Endothelial cell of umbilical vein (primary cell): Measurements from ENCODE around the gene TRABD2A. TPM values are rescaled to one million over a fixed set of nuclear protein-coding genes. Genes with fewer than 3 reads are reported as not detected.

Experiments used
- BruUV-seq: library from RNA; stranded (reverse); fragments of 400-500 nt; replicated peaks from 2 replicates; lab custom pipeline; 2021; lab: Mats Ljungman, UMichigan
- CTCF ChIA-PET: fragments of 300-600, 350-600 bp; sonication (Branson Sonifier 250); formaldehyde crosslinking; loops from one replicate; lab custom pipeline; 2021; ENCODE audit warnings: antibody characterized with exemption, inconsistent platforms; lab: Charles Lee
- POLR2A ChIA-PET: fragments of 300-600, 350-600 bp; sonication (Branson Sonifier 250); formaldehyde crosslinking; loops from one replicate; lab custom pipeline; 2021; ENCODE audit warnings: antibody characterized with exemption, inconsistent platforms; lab: Charles Lee
- DNase-seq: peaks from one replicate; pipeline ENCODE4 v3.0.0-alpha.2; 2011; ENCODE audit warnings: low read depth, low spot score
- FAIRE-seq: peaks from 2 replicates; lab custom pipeline; 2011; peaks lifted over from hg19 to GRCh38; lab: Jason Lieb, UNC
- H2AFZ ChIP-seq: 2 replicates; pipeline ENCODE4 v1.6.0; 2012; ENCODE audit warnings: low read depth, low read length, control low read depth, inconsistent platforms
- H3K27ac ChIP-seq: 2 replicates; pipeline ENCODE4 v1.5.1; 2011; ENCODE audit warnings: low read depth, mild to moderate bottlenecking, control low read depth, low read length, moderate library complexity; ENCODE audit not compliant: insufficient read depth
- H3K27me3 ChIP-seq, 2 experiments: 2 replicates each; pipeline versions ENCODE4 v1.6.0 to v1.6.1; 2011; ENCODE audit warnings: low read length in 2 of 2, mixed read lengths in 1 of 2; ENCODE audit not compliant: control insufficient read depth in 2 of 2, insufficient read depth in 2 of 2
- H3K36me3 ChIP-seq, 2 experiments: 2 replicates in 1 of 2; 3 replicates in 1 of 2; pipeline ENCODE4 v1.5.1; 2011; ENCODE audit warnings: low read length in 2 of 2, mild to moderate bottlenecking in 1 of 2, moderate library complexity in 1 of 2; ENCODE audit not compliant: control insufficient read depth in 2 of 2, insufficient read depth in 2 of 2; ENCODE audit errors: extremely low read depth in 1 of 2
- H3K4me1 ChIP-seq: 3 replicates; pipeline ENCODE4 v1.5.1; 2011; ENCODE audit warnings: mild to moderate bottlenecking, low read length; ENCODE audit not compliant: control insufficient read depth, insufficient read depth; ENCODE audit errors: extremely low read depth
- H3K4me2 ChIP-seq: 2 replicates; pipeline ENCODE4 v1.6.1; 2011; ENCODE audit warnings: low read length, control low read depth, mixed read lengths; ENCODE audit not compliant: insufficient read depth
- H3K4me3 ChIP-seq, 3 experiments: fragments of 200-600 bp in 1 of 3; sonication (generic), shearing (Covaris generic) in 1 of 3; replicated peaks in 1 of 3; 2 replicates each; pipeline ENCODE4 v1.5.1; 2011 to 2016; ENCODE audit warnings: control low read depth in 3 of 3, low read length in 3 of 3, mild to moderate bottlenecking in 2 of 3, inconsistent platforms in 1 of 3, low read depth in 1 of 3, moderate library complexity in 1 of 3; ENCODE audit not compliant: insufficient read depth in 1 of 3
- H3K79me2 ChIP-seq: 2 replicates; pipeline ENCODE4 v1.6.0; 2012; ENCODE audit warnings: low read length, inconsistent platforms; ENCODE audit not compliant: control insufficient read depth, insufficient read depth
- H3K9ac ChIP-seq: replicated peaks from 2 replicates; pipeline ENCODE3; 2011; ENCODE audit warnings: low read length, control low read depth; ENCODE audit not compliant: insufficient read depth; ENCODE audit errors: extremely low read depth
- H3K9me1 ChIP-seq: replicated peaks from 3 replicates; pipeline ENCODE4 v1.6.0; 2011; ENCODE audit warnings: mild to moderate bottlenecking, low read length; ENCODE audit not compliant: control insufficient read depth, insufficient read depth; ENCODE audit errors: extremely low read depth
- H3K9me3 ChIP-seq: replicated peaks from 2 replicates; pipeline ENCODE4 v1.5.1; 2012; ENCODE audit warnings: low read length, inconsistent platforms; ENCODE audit not compliant: control insufficient read depth, insufficient read depth
- H4K20me1 ChIP-seq: replicated peaks from 2 replicates; pipeline ENCODE3; 2011; ENCODE audit warnings: mild to moderate bottlenecking, low read length; ENCODE audit not compliant: control insufficient read depth, insufficient read depth; ENCODE audit errors: extremely low read depth
- CTCF ChIP-seq, 2 donors: IDR thresholded peaks; 1 replicate in 1 of 2; 2 replicates in 1 of 2; pipeline ENCODE4 v1.5.1; 2011; ENCODE audit warnings: low read length in 2 of 2, mild to moderate bottlenecking in 2 of 2, moderate library complexity in 2 of 2, control low read depth in 1 of 2, inconsistent platforms in 1 of 2, low read depth in 1 of 2; ENCODE audit not compliant: insufficient read depth in 1 of 2; ENCODE audit errors: extremely low read depth in 1 of 2
- EZH2 ChIP-seq: IDR thresholded peaks from 2 replicates; pipeline ENCODE4 v1.6.1; 2012; ENCODE audit warnings: borderline replicate concordance, low read depth, mild to moderate bottlenecking, moderate library complexity, low read length, inconsistent platforms; ENCODE audit not compliant: severe bottlenecking
- GATA2 ChIP-seq: IDR thresholded peaks from 2 replicates; pipeline ENCODE4 v1.7.0; 2011; ENCODE audit warnings: low read depth, mild to moderate bottlenecking, moderate library complexity, mixed read lengths, low read length; ENCODE audit not compliant: insufficient read length, insufficient read depth
- JUN ChIP-seq: IDR thresholded peaks from 2 replicates; pipeline ENCODE4 v1.6.1; 2011; ENCODE audit warnings: borderline replicate concordance, low read depth; ENCODE audit not compliant: insufficient read length, insufficient read depth
- MAX ChIP-seq: IDR thresholded peaks from 2 replicates; pipeline ENCODE4 v1.6.1; 2011; ENCODE audit not compliant: insufficient read depth, insufficient read length
- MYC ChIP-seq: IDR thresholded peaks from one replicate; pipeline ENCODE4 v1.6.1; 2011; ENCODE audit warnings: mild to moderate bottlenecking, low read depth, low read length
- POLR2A ChIP-seq: IDR thresholded peaks from 2 replicates; pipeline ENCODE4 v1.6.1; 2012; ENCODE audit warnings: low read depth, mild to moderate bottlenecking, control low read depth, low read length
- POLR2AphosphoS5 ChIP-seq: IDR thresholded peaks from 2 replicates; pipeline ENCODE4 v1.6.1; 2012; ENCODE audit warnings: low read depth, mild to moderate bottlenecking, control low read depth, low read length, moderate library complexity; ENCODE audit not compliant: insufficient read depth
- dilution Hi-C: fragments of 300-500 bp; cut with MboI; formaldehyde crosslinking; loops from one replicate; pipeline ENCODE4 v1.15.0; 2019; ENCODE audit warnings: low sequenced_read_pairs; ENCODE audit not compliant: extremely low pct_ligation_motif_present
- intact Hi-C: fragments of 100-400 bp; cut with micrococcal nuclease; formaldehyde crosslinking; loops from one replicate; pipeline ENCODE4 v1.10.0; 2022
- polyA plus RNA-seq, 4 experiments: library from polyadenylated mRNA; depleted of rRNA in 3 of 4; stranded (reverse) in 3 of 4; unstranded in 1 of 4; fragments of >200 nt; gene quantifications; 2 replicates each; pipeline versions ENCODE4 v1.2.1 to v1.2.3, GENCODE V29; 2011 to 2012; ENCODE audit warnings: missing spikeins in 1 of 4
- total RNA-seq: library from RNA; stranded (reverse); gene quantifications from 2 replicates; pipeline ENCODE4 v1.2.3, GENCODE V29; 2021

TRABD2A gene
- total and polyA plus RNA-seq, 2 donors (not counting 3 experiments of a cell fraction or from before 2014, with no cell fraction given), result 1.0 to 1.8 TPM

GRCh38 chr2:84793641-84794040, 87.2 kb downstream of the TRABD2A start:
- no peak overlapping the region for H3K27ac ChIP-seq
- dilution Hi-C loops (no loop called here), intact Hi-C loops (no loop called here)
- H3K9me3 ChIP-seq, result no peaks in the 10 kb centered on the region
- CTCF ChIA-PET, result no interaction called here
- H3K4me2 ChIP-seq, result no peak overlapping the region
- DNase-seq (no peak), FAIRE-seq (no peak)
- H2AFZ ChIP-seq, result no peak overlapping the region
- no peaks in the 10 kb centered on the region for H3K9me1 ChIP-seq
- H3K79me2 ChIP-seq, result no peaks in the 10 kb centered on the region
- no peaks in the 10 kb centered on the region for H3K36me3 ChIP-seq
- no peak overlapping the region for H3K9ac ChIP-seq
- no peaks in the 10 kb centered on the region for H3K4me1 ChIP-seq
- BruUV-seq, result no TSS peak
- no peak for TF ChIP-seq CTCF (IDR thresholded peaks at IDR 0.05; ENCODE audit: extremely low read depth in 1 of 2, insufficient read depth in 1 of 2, low read depth in 1 of 2, low read length in 2 of 2)
- no peak for TF ChIP-seq POLR2A
- TF ChIP-seq POLR2AphosphoS5, result no peak
- no peak for TF ChIP-seq GATA2
- TF ChIP-seq MAX, result no peak
- no peak for TF ChIP-seq EZH2
- TF ChIP-seq MYC, result no peak
- no peak for TF ChIP-seq JUN
- no peaks in the 10 kb centered on the region for H4K20me1 ChIP-seq
- H3K27me3 ChIP-seq, result peaks cover 0 to 2% of the 10 kb centered on the region in 2 experiments
- H3K4me3 ChIP-seq, result no peak overlapping the region
- POLR2A ChIA-PET, result no interaction called here
